DOHH2 (cell line): ENCODE measurements around the gene CHMP4A.

Experiments used
- CTCF ChIP-seq: fragments of 200-600 bp; sonication (generic); IDR thresholded peaks from one replicate; pipeline ENCODE4 v1.5.1; 2014; ENCODE audit warnings: antibody characterized with exemption, mild to moderate bottlenecking, low read depth, low read length; ENCODE audit not compliant: poor library complexity, severe bottlenecking
- EZH2phosphoT487 ChIP-seq: fragments of 200-600 bp; sonication (generic); IDR thresholded peaks from 2 replicates; pipeline ENCODE4 v1.6.1; 2017; ENCODE audit warnings: borderline replicate concordance, mild to moderate bottlenecking, antibody characterized with exemption, low read length, moderate library complexity, mixed read lengths

- no peak for TF ChIP-seq CTCF
- TF ChIP-seq EZH2phosphoT487 = no peak
Measured at GRCh38 chr14:24176599-24176998, 36.7 kb downstream of the CHMP4A start.
